Spleen (tissue), 11 donors: ENCODE measurements around the gene PCYT1A. TPM values are rescaled to one million over a fixed set of nuclear protein-coding genes. Genes with fewer than 3 reads are reported as not detected.

Experiments used
- DNase-seq: peaks from one replicate; pipeline ENCODE4 v3.0.0-alpha.2; 2020
- H3K27ac ChIP-seq, 8 donors: fragments of 200-600 bp; sonication (generic) in 7 of 8; 1 replicate in 4 of 8; 2 replicates in 4 of 8; pipeline versions ENCODE4 v1.5.0 to v1.8.0; 2016 to 2021; ENCODE audit warnings: inconsistent platforms in 4 of 8, mild to moderate bottlenecking in 4 of 8, moderate library complexity in 1 of 8
- H3K27me3 ChIP-seq, 7 donors: fragments of 200-600 bp; sonication (generic) in 6 of 7; replicated peaks in 1 of 7; 1 replicate in 4 of 7; 2 replicates in 3 of 7; pipeline versions ENCODE4 v1.5.0 to v1.8.0; 2016 to 2021; ENCODE audit warnings: inconsistent platforms in 3 of 7, mild to moderate bottlenecking in 1 of 7
- H3K36me3 ChIP-seq, 6 donors: fragments of 200-600 bp; sonication (generic) in 5 of 6; 1 replicate in 4 of 6; 2 replicates in 2 of 6; pipeline versions ENCODE4 v1.5.0 to v1.8.0; 2016 to 2021; ENCODE audit warnings: inconsistent platforms in 2 of 6
- H3K4me1 ChIP-seq, 6 donors: fragments of 200-600 bp; sonication (generic) in 5 of 6; 1 replicate in 3 of 6; 2 replicates in 3 of 6; pipeline versions ENCODE4 v1.5.0 to v1.8.0; 2016 to 2021; ENCODE audit warnings: inconsistent platforms in 3 of 6
- H3K4me3 ChIP-seq, 8 donors: fragments of 200-600 bp; sonication (generic) in 7 of 8; 1 replicate in 4 of 8; 2 replicates in 4 of 8; pipeline versions ENCODE4 v1.5.0 to v1.8.0; 2016 to 2021; ENCODE audit warnings: inconsistent platforms in 4 of 8, mild to moderate bottlenecking in 4 of 8, moderate library complexity in 2 of 8
- H3K9me3 ChIP-seq, 8 donors: fragments of 200-600 bp; sonication (generic) in 7 of 8; 1 replicate in 4 of 8; 2 replicates in 4 of 8; pipeline versions ENCODE4 v1.5.0 to v1.8.0; 2016 to 2021; ENCODE audit warnings: inconsistent platforms in 4 of 8
- POLR2A ChIP-seq, 3 donors: fragments of 450-650 bp; IDR thresholded peaks; one replicate each; pipeline ENCODE4 v1.5.1; 2017; ENCODE audit warnings: antibody characterized with exemption in 3 of 3, mild to moderate bottlenecking in 1 of 3
- POLR2AphosphoS5 ChIP-seq, 3 donors: sonication (generic); formaldehyde crosslinking; IDR thresholded peaks; one replicate each; pipeline ENCODE4 v1.5.1; 2017; ENCODE audit warnings: antibody characterized with exemption in 3 of 3
- WGBS, 5 donors: extraction: QIAGEN DNeasy Blood & Tissue Kit in 3 of 5; methylation state at CpG; one replicate each; pipeline versions ENCODE4 v1.1.5 to v1.1.7; 2013 to 2018; 5-methylcytosine and 5-hydroxymethylcytosine counted together
- intact Hi-C: fragments of 100-400 bp; cut with DNase I; formaldehyde crosslinking; loops from one replicate; pipeline ENCODE4 v1.15.0; 2023; ENCODE audit warnings: low total_unique reads
- polyA plus RNA-seq, 3 donors: library from polyadenylated mRNA; stranded (reverse); fragments of 200-250 nt; gene quantifications; one replicate each; pipeline ENCODE4 v1.2.1, GENCODE V29; 2013
- total RNA-seq, 7 donors: library from RNA; depleted of rRNA in 3 of 7; stranded (reverse); fragments of >200 nt in 3 of 7; fragmentation: NEBNext Ultra II Directional in 4 of 7; extraction: Animal tissue kit (Norgen Biotek cat#: 25700) in 4 of 7; gene quantifications; one replicate each; pipeline versions ENCODE4 v1.1.0 to v1.2.1, GENCODE V29; 2016 to 2021
- TF ChIP-seq, protein P1 (sequence below), 11 experiments: fragments of 200-600 bp in 7 of 11; fragments of 450-650 bp in 4 of 11; sonication (generic) in 4 of 11; IDR thresholded peaks in 8 of 11; conservative IDR thresholded peaks in 3 of 11; 1 replicate in 7 of 11; 2 replicates in 4 of 11; pipeline versions ENCODE4 v1.4.0 to v1.8.0; 2016 to 2021; ENCODE audit warnings: antibody characterized with exemption in 11 of 11, inconsistent platforms in 4 of 11, mild to moderate bottlenecking in 1 of 11
- donor health status: healthy with polysubstance abuse.
- donor health status: DM: no; HTN: no; CAD: no; lungs with moderate emphysema.
- donor health status: DM: no; HTN: no; CAD: no.
- donor health status: Bipolar disorder and iron deficiency.
- donor health status: healthy.
- donor health status: DM: no; HTN: no; CAD: no.
- donor health status: DM: yes; HTN: yes; CAD: no.

The PCYT1A gene
- total and polyA plus RNA-seq, 10 donors = 10.6 to 128 (median 90.3) TPM

DNA sequence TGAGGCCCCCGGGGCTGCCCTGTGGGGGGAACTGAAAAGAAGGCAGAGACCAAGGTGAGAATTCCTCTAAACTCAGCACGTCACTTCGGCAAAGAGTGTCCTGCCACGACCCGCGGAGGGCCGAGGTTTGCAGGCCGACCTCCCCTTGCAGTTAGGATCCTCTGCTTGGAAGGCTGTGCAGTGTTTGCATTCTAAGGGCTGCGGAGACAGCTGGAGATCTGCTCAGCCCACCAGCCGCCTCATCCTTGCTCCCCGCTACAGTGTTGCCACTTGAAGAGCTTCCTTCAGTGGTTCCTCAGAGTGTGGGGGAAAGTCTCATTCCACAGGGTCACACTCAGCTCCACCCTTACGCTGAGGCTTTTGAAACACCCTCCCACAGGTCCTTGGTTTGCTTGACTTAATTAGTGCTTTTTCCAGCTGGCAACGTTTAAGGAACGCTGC lies 60.4 kb downstream of the PCYT1A start:
- 63 to 79% (median 75%) methylated on average over 7 to 14 of the region's 14 CpGs for WGBS, 5 donors
- no peaks in the 10 kb centered on the region for H3K9me3 ChIP-seq
- H3K27ac ChIP-seq = no peak overlapping the region
- TF ChIP-seq POLR2AphosphoS5 (IDR thresholded peaks at IDR 0.05) = no peak
- intact Hi-C loops = no loop called here
- H3K36me3 ChIP-seq = peaks cover 0 to 8% (median 0%) of the 10 kb centered on the region in 6 donors
- H3K4me1 ChIP-seq = peaks cover 0 to 17% (median 4%) of the 10 kb centered on the region in 6 donors
- no peak overlapping the region for H3K4me3 ChIP-seq
- H3K27me3 ChIP-seq = no peaks in the 10 kb centered on the region
- DNase-seq = no peak

DNA sequence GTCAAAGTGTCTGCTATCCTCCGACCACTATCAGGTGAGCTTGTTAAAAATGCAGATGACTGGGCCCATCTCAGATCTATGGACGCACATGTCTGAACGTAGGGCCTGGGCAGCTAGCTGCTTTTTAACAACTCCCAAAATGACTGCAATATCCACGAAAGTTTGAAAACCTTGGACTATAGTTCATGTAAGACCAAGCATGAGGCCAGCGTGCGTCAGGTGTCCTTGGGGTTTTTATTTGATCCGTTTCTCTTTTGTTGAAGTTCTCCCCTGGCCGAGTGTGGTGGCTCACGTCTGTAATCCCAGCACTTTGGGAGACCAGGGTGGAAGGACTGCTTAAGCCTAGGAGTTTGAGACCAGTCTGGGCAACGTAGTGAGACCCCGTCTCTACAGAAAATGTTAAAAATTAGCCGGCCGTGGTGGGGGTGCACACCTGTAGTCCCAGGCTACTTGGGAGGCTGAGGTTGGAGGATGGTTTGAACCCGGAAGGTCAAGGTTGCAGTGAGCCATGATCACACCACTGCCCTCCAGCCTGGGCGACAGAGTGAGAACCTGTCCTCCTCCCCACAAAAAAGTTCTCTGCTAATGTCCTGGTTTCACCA lies 61.7 kb downstream of the PCYT1A start:
- TF ChIP-seq, protein P1, sequence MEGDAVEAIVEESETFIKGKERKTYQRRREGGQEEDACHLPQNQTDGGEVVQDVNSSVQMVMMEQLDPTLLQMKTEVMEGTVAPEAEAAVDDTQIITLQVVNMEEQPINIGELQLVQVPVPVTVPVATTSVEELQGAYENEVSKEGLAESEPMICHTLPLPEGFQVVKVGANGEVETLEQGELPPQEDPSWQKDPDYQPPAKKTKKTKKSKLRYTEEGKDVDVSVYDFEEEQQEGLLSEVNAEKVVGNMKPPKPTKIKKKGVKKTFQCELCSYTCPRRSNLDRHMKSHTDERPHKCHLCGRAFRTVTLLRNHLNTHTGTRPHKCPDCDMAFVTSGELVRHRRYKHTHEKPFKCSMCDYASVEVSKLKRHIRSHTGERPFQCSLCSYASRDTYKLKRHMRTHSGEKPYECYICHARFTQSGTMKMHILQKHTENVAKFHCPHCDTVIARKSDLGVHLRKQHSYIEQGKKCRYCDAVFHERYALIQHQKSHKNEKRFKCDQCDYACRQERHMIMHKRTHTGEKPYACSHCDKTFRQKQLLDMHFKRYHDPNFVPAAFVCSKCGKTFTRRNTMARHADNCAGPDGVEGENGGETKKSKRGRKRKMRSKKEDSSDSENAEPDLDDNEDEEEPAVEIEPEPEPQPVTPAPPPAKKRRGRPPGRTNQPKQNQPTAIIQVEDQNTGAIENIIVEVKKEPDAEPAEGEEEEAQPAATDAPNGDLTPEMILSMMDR (IDR thresholded peaks at IDR 0.05 in 8 of 11, conservative IDR thresholded peaks at IDR 0.05 in 3 of 11) = no peak
- TF ChIP-seq POLR2A (IDR thresholded peaks at IDR 0.05) (no peak), POLR2AphosphoS5 (IDR thresholded peaks at IDR 0.05) (no peak)
- Histone ChIP-seq H3K36me3 (no peaks in the 10 kb centered on the region), H3K27me3 (no peaks in the 10 kb centered on the region), H3K4me1 (peaks cover 0 to 17% (median 4%) of the 10 kb centered on the region in 6 donors), H3K9me3 (no peaks in the 10 kb centered on the region), H3K4me3 (no peak overlapping the region), H3K27ac (no peak overlapping the region)
- WGBS, 5 donors = 81 to 95% (median 89%) methylated on average over 15 of the region's 15 CpGs
- intact Hi-C loops = no loop called here
- DNase-seq = no peak

DNA sequence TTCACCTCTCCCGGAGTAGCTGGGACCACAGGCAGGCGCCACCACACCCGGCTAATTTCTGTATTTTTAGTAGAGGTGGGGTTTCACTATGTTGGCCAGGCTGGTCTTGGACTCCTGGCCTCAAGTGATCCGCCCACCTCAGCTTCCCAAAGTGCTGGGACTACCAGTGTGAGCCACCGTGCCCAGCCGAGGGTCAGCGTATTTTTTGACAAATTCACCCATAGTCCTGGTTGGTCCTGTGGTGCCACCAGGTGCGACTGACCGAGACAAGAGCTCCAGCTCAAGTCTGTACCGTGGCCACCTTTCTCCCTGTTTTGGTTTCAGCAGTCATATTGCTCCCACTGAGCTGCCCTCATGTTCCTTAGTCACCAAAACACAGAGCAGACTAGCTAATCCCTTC lies 62.4 kb downstream of the PCYT1A start:
- TF ChIP-seq POLR2AphosphoS5 (IDR thresholded peaks at IDR 0.05) (no peak), POLR2A (IDR thresholded peaks at IDR 0.05) (no peak)
- TF ChIP-seq, protein P1 (IDR thresholded peaks at IDR 0.05 in 8 of 11, conservative IDR thresholded peaks at IDR 0.05 in 3 of 11) = no peak
- no peaks in the 10 kb centered on the region for H3K27me3 ChIP-seq
- 85 to 98% (median 92%) methylated on average over 10 of the region's 10 CpGs for WGBS, 5 donors
- intact Hi-C loops = no loop called here
- no peaks in the 10 kb centered on the region for H3K9me3 ChIP-seq
- no peak for DNase-seq
- peaks cover 0 to 22% (median 6%) of the 10 kb centered on the region in 6 donors for H3K4me1 ChIP-seq
- no peaks in the 10 kb centered on the region for H3K36me3 ChIP-seq
- no peak overlapping the region for H3K27ac ChIP-seq
- no peak overlapping the region for H3K4me3 ChIP-seq

DNA sequence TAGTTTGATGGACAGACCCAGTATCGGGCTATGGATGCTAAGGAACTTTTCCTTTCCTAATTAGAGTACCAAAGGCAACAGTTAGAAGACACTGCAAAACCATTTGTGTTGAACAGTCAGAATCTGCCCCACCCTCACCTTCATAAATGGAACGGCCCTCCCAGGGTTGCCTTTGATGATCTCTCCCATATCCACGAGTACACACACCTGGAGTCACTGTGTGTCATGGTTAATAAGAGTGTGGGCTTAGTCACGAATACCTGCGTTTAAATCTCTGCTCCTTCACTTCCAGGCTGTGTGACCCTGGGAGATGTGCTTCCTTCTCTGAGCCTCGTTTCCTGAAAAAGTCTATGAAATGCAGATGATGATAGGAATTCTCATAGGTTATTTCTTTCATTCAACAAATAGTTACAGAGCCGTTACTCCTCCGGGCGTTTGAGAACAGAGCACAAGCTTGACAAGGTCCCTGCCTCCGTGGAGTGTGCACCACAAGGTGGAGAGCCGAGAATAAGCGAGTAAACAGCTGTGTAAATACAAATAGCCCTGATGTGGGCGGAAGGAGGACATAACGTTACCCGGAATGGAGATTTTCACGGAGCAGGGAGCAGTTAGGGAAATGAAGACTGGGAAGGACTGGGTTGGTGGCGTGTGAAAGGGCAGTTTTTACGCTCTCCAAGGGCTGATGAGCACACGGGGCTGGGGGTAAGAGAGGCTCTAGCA lies 64.5 kb downstream of the PCYT1A start:
- Histone ChIP-seq H3K4me1 (peaks cover 9 to 43% (median 23%) of the 10 kb centered on the region in 6 donors), H3K27me3 (no peaks in the 10 kb centered on the region), H3K27ac (peak overlapping the region in 3 of 8 donors; percentile 7 to 91 (median 89)), H3K9me3 (no peaks in the 10 kb centered on the region), H3K4me3 (no peak overlapping the region), H3K36me3 (no peaks in the 10 kb centered on the region)
- no peak for TF ChIP-seq POLR2A (IDR thresholded peaks at IDR 0.05)
- TF ChIP-seq POLR2AphosphoS5 (IDR thresholded peaks at IDR 0.05) = no peak
- TF ChIP-seq, protein P1 (IDR thresholded peaks at IDR 0.05 in 8 of 11, conservative IDR thresholded peaks at IDR 0.05 in 3 of 11) = no peak
- 70 to 83% (median 76%) methylated on average over 19 of the region's 19 CpGs for WGBS, 5 donors
- no peak for DNase-seq
- intact Hi-C loops = no loop called here
